ENCODE data around the gene IRAG1. TPM values are rescaled to one million over a fixed set of nuclear protein-coding genes. Genes with fewer than 3 reads are reported as not detected.

Gene IRAG1
- total RNA-seq, 1 experiment from 2014 or later: not detected

GRCh38 chr11:10676919-10677318 is 16.6 kb downstream of the IRAG1 start:
- no TSS peak for BruUV-seq (replicated peaks)
- POLR2A ChIA-PET: no interaction called here
- Mint-ChIP-seq H3K9me3 (ENCODE audit: unreplicated experiment) (no peaks in the 10 kb centered on the region), H3K4me1 (ENCODE audit: insufficient read depth, unreplicated experiment) (no peaks in the 10 kb centered on the region), H3K4me3 (ENCODE audit: unreplicated experiment) (no peak overlapping the region), H3K27me3 (ENCODE audit: insufficient read depth, unreplicated experiment) (peaks cover 78% of the 10 kb centered on the region), H3K27ac (ENCODE audit: low read depth, unreplicated experiment) (no peak overlapping the region), H3K36me3 (ENCODE audit: insufficient read depth, unreplicated experiment) (no peaks in the 10 kb centered on the region)
- no peak for TF ChIP-seq CTCF (IDR thresholded peaks at IDR 0.05; ENCODE audit: unreplicated experiment)
- no peak for DNase-seq (ENCODE audit: unreplicated experiment)
- intact Hi-C loops (cut with micrococcal nuclease): no loop called here
- CTCF ChIA-PET: interaction anchor here (0.6 kb wide), 1 partner anchor 14 kb away, joined by 3 read pairs; no protein-coding TSS in a partner anchor

- Mint-ChIP-seq H3K4me1 (ENCODE audit: insufficient read depth, unreplicated experiment) (no peaks in the 10 kb centered on the region), H3K9me3 (ENCODE audit: unreplicated experiment) (no peaks in the 10 kb centered on the region), H3K36me3 (ENCODE audit: insufficient read depth, unreplicated experiment) (no peaks in the 10 kb centered on the region), H3K27ac (ENCODE audit: low read depth, unreplicated experiment) (no peak overlapping the region), H3K4me3 (ENCODE audit: unreplicated experiment) (no peak overlapping the region), H3K27me3 (ENCODE audit: insufficient read depth, unreplicated experiment) (peaks cover 82% of the 10 kb centered on the region)
- no peak for DNase-seq (ENCODE audit: unreplicated experiment)
- no peak for TF ChIP-seq CTCF (IDR thresholded peaks at IDR 0.05; ENCODE audit: unreplicated experiment)
- intact Hi-C loops (cut with micrococcal nuclease): no loop called here
- no TSS peak for BruUV-seq (replicated peaks)
- CTCF ChIA-PET: interaction anchor here (0.6 to 0.7 kb wide), 2 partner anchors 9 to 1151 kb away, joined by 3 to 4 read pairs; no protein-coding TSS in a partner anchor
- POLR2A ChIA-PET: no interaction called here
Observed at GRCh38 chr11:10674911-10675440, 18.6 kb downstream of the IRAG1 start.

GRCh38 chr11:10674440-10674855 is 19.1 kb downstream of the IRAG1 start:
- Mint-ChIP-seq H3K4me1 (ENCODE audit: insufficient read depth, unreplicated experiment) (no peaks in the 10 kb centered on the region), H3K4me3 (ENCODE audit: unreplicated experiment) (no peak overlapping the region), H3K27me3 (ENCODE audit: insufficient read depth, unreplicated experiment) (peaks cover 79% of the 10 kb centered on the region), H3K36me3 (ENCODE audit: insufficient read depth, unreplicated experiment) (no peaks in the 10 kb centered on the region), H3K9me3 (ENCODE audit: unreplicated experiment) (no peaks in the 10 kb centered on the region), H3K27ac (ENCODE audit: low read depth, unreplicated experiment) (no peak overlapping the region)
- intact Hi-C loops (cut with micrococcal nuclease): no loop called here
- POLR2A ChIA-PET: interaction anchor here (0.7 kb wide), 1 partner anchor 418 kb away, joined by 3 read pairs; no protein-coding TSS in a partner anchor
- no TSS peak for BruUV-seq (replicated peaks)
- TF ChIP-seq CTCF (IDR thresholded peaks at IDR 0.05; ENCODE audit: unreplicated experiment): no peak
- DNase-seq (ENCODE audit: unreplicated experiment): no peak
- CTCF ChIA-PET: interaction anchor here (0.6 to 0.7 kb wide), 2 partner anchors 9 to 1150 kb away, joined by 3 to 4 read pairs; no protein-coding TSS in a partner anchor

GRCh38 chr11:10673501-10674062 is 20.0 kb downstream of the IRAG1 start:
- DNase-seq (ENCODE audit: unreplicated experiment): no peak
- H3K9me3 Mint-ChIP-seq (ENCODE audit: unreplicated experiment): no peaks in the 10 kb centered on the region
- H3K27me3 Mint-ChIP-seq (ENCODE audit: insufficient read depth, unreplicated experiment): peaks cover 70% of the 10 kb centered on the region
- intact Hi-C loops (cut with micrococcal nuclease): no loop called here
- H3K4me3 Mint-ChIP-seq (ENCODE audit: unreplicated experiment): no peak overlapping the region
- ChIA-PET POLR2A (interaction anchor here (0.6 kb wide), 1 partner anchor 23 kb away, joined by 3 read pairs; no protein-coding TSS in a partner anchor), CTCF (interaction anchor here (0.6 to 1.0 kb wide), 4 partner anchors 29 to 721 kb away, joined by 3 to 6 read pairs (median 3); no protein-coding TSS in a partner anchor)
- no peaks in the 10 kb centered on the region for H3K4me1 Mint-ChIP-seq (ENCODE audit: insufficient read depth, unreplicated experiment)
- no peaks in the 10 kb centered on the region for H3K36me3 Mint-ChIP-seq (ENCODE audit: insufficient read depth, unreplicated experiment)
- no peak overlapping the region for H3K27ac Mint-ChIP-seq (ENCODE audit: low read depth, unreplicated experiment)
- TF ChIP-seq CTCF (IDR thresholded peaks at IDR 0.05; ENCODE audit: unreplicated experiment): no peak
- BruUV-seq (replicated peaks): no TSS peak

Data from MCF 10A (cell line).